ENCODE results near the gene IQSEC1. TPM values are rescaled to one million over a fixed set of nuclear protein-coding genes. Genes with fewer than 3 reads are reported as not detected.
A peak's percentile ranks its signal among the peaks of the same experiment; 100 is the strongest.

IQSEC1 gene
- 10 to 100 TPM; 13.7 to 59.4 (median 35.5) TPM for total RNA-seq

- Histone ChIP-seq H3K9me3 (no peaks in the 10 kb centered on the region), H3K4me3 (peak within 1 kb of the TSS; percentile 31 to 49 (median 36)), H3K27me3 (peaks cover 0 to 10% of the 10 kb centered on the region in 2 donors), H3K4me1 (peaks cover 0 to 25% (median 9%) of the 10 kb centered on the region in 4 donors), H3K27ac (peak within 1 kb of the TSS in 2 of 4 donors; percentile 18 to 72), H3K36me3 (no peaks in the 10 kb centered on the region)
- TF ChIP-seq, protein P1, sequence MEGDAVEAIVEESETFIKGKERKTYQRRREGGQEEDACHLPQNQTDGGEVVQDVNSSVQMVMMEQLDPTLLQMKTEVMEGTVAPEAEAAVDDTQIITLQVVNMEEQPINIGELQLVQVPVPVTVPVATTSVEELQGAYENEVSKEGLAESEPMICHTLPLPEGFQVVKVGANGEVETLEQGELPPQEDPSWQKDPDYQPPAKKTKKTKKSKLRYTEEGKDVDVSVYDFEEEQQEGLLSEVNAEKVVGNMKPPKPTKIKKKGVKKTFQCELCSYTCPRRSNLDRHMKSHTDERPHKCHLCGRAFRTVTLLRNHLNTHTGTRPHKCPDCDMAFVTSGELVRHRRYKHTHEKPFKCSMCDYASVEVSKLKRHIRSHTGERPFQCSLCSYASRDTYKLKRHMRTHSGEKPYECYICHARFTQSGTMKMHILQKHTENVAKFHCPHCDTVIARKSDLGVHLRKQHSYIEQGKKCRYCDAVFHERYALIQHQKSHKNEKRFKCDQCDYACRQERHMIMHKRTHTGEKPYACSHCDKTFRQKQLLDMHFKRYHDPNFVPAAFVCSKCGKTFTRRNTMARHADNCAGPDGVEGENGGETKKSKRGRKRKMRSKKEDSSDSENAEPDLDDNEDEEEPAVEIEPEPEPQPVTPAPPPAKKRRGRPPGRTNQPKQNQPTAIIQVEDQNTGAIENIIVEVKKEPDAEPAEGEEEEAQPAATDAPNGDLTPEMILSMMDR (IDR thresholded peaks at IDR 0.05) = no peak
- TF ChIP-seq POLR2A (IDR thresholded peaks at IDR 0.05) = no peak
- peak; percentile 63 to 92 (median 89) for DNase-seq
These were observed at the start of gene IQSEC1 for GRCh38 chr3:13073326-13074005. IQSEC1 (minus strand) TSS chr3:13073429; CDS start chr3:13073014, 415 bp downstream.

DNA sequence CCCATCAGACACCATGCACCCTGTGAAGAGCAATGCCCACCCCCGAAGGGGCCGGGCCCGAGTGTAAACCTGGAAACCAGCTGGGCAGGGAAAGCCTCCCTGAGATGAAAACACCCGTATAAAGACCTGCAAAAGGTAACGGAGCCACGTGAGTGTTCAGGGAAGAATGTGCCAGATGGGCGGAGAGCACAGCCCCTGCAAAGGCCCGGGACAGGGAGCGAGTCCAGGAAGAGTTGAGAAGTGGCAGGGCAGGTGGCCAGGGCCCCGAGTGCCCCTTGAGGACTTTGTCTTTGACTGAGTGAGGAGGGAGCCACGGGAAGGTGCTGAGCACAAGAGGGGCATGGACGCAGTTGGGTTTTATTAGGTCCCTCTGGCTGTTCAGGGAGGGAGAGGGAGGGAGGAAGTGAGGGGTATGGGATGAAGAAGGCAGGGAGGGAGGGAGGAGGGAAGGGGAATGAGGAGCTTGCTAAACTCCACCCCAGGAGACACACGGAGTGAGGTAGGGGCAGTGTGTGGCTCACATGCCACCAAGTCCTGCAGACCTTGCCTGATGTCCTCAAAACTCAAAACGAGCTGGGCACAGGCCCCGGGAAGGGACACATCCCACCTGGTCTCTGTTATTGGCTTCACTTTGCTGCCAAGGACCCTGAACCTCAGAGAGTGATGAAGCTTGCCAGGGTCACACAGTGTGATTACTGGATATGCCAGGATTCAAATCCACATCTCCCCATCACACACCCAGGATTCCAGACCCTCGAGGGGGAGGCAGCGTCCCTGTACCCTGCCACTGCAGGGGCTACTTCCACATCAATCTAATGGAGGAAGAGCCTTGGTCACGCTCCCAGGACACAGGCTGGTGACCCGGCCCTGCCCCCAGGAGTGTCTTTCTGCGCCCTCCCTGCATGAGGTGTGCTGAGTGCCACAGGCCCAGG is 49.1 kb upstream of the IQSEC1 start:
- Histone ChIP-seq H3K9me3 (no peaks in the 10 kb centered on the region), H3K27ac (no peak overlapping the region), H3K4me1 (no peaks in the 10 kb centered on the region), H3K36me3 (no peaks in the 10 kb centered on the region), H3K4me3 (no peak overlapping the region), H3K27me3 (no peaks in the 10 kb centered on the region)
- TF ChIP-seq, protein P1 (IDR thresholded peaks at IDR 0.05) = no peak
- no peak for TF ChIP-seq POLR2A (IDR thresholded peaks at IDR 0.05)
- DNase-seq = peak in 2 of 3 donors; percentile 28 to 31

DNA sequence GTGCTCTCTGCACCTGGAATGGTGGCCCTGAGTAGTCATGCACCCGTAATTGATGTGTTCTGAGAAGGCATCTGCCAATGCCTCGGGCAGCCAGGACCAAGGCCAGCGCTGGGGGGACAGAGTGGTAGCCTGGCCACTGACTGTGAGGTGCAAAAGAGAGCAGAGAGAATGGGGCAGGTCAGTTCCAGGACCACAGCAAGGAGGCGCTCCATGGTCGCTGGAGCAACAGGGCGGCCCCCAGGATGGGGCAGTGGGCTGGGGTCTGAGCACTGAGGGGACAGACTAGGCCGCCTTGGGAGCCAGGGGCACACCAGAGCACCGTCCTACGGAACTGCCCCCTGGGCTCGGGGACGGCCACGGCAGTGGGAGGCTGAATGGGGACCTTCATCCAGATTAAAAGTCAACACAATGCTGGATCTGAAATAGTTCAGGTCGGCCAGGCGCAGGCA is 48.3 kb upstream of the IQSEC1 start:
- Histone ChIP-seq H3K4me3 (no peak overlapping the region), H3K27me3 (no peaks in the 10 kb centered on the region), H3K27ac (no peak overlapping the region), H3K36me3 (no peaks in the 10 kb centered on the region), H3K9me3 (no peaks in the 10 kb centered on the region), H3K4me1 (no peaks in the 10 kb centered on the region)
- DNase-seq = peak in 1 of 3 donors; percentile 26
- TF ChIP-seq, protein P1 (IDR thresholded peaks at IDR 0.05) = no peak
- no peak for TF ChIP-seq POLR2A (IDR thresholded peaks at IDR 0.05)

- Histone ChIP-seq H3K9me3 (no peaks in the 10 kb centered on the region), H3K27ac (no peak overlapping the region), H3K4me3 (no peak overlapping the region), H3K36me3 (no peaks in the 10 kb centered on the region), H3K27me3 (no peaks in the 10 kb centered on the region), H3K4me1 (no peaks in the 10 kb centered on the region)
- peak in 1 of 3 donors; percentile 14 for DNase-seq
- TF ChIP-seq, protein P1 (IDR thresholded peaks at IDR 0.05) = no peak
- no peak for TF ChIP-seq POLR2A (IDR thresholded peaks at IDR 0.05)
These were observed 47.8 kb upstream of the IQSEC1 start for GRCh38 chr3:13120928-13121552.

- Histone ChIP-seq H3K36me3 (no peaks in the 10 kb centered on the region), H3K4me3 (no peak overlapping the region), H3K4me1 (no peaks in the 10 kb centered on the region), H3K27ac (no peak overlapping the region), H3K9me3 (no peaks in the 10 kb centered on the region), H3K27me3 (no peaks in the 10 kb centered on the region)
- DNase-seq = peak in 1 of 3 donors; percentile 13
- TF ChIP-seq, protein P1 (IDR thresholded peaks at IDR 0.05) = no peak
- no peak for TF ChIP-seq POLR2A (IDR thresholded peaks at IDR 0.05)
These were observed 47.2 kb upstream of the IQSEC1 start for GRCh38 chr3:13120289-13120927.

Measured in Peyer's patch (tissue), 4 donors.